Psoas muscle (tissue), 8 donors: ENCODE measurements around the gene RNF212. TPM values are rescaled to one million over a fixed set of nuclear protein-coding genes. Genes with fewer than 3 reads are reported as not detected.

Experiments
- ATAC-seq, 4 donors: fragments of 200-7000 bp; cut with Tn5 transposase; one replicate each; pipeline ENCODE4 v1.9.1; 2020; ENCODE audit warnings: moderate library complexity in 3 of 4, mild to moderate bottlenecking in 2 of 4
- DNase-seq, 2 donors: peaks; one replicate each; pipeline ENCODE4 v3.0.0-alpha.2; 2020
- H3K27ac ChIP-seq: fragments of 200-600 bp; one replicate; pipeline ENCODE4 v1.8.0; 2022
- H3K27me3 ChIP-seq, 3 donors: fragments of 200-600 bp in 1 of 3; one replicate each; pipeline versions ENCODE4 v1.6.1 to v1.8.0; 2013 to 2022; ENCODE audit warnings: low read length in 2 of 3, mild to moderate bottlenecking in 2 of 3, moderate library complexity in 1 of 3; ENCODE audit not compliant: insufficient read depth in 3 of 3
- H3K36me3 ChIP-seq, 2 donors: fragments of 200-600 bp in 1 of 2; one replicate each; pipeline versions ENCODE4 v1.6.1 to v1.8.0; 2013 to 2022; ENCODE audit warnings: low read depth in 1 of 2, mild to moderate bottlenecking in 1 of 2, moderate library complexity in 1 of 2; ENCODE audit not compliant: insufficient read depth in 1 of 2
- H3K4me1 ChIP-seq: fragments of 200-600 bp; one replicate; pipeline ENCODE4 v1.8.0; 2022
- H3K4me3 ChIP-seq: fragments of 200-600 bp; one replicate; pipeline ENCODE4 v1.8.0; 2022; ENCODE audit warnings: mild to moderate bottlenecking
- H3K9me3 ChIP-seq: fragments of 200-600 bp; one replicate; pipeline ENCODE4 v1.8.0; 2022
- CTCF ChIP-seq: fragments of 200-600 bp; IDR thresholded peaks from one replicate; pipeline ENCODE4 v1.8.0; 2022; ENCODE audit warnings: antibody characterized with exemption
- WGBS, 3 donors: extraction: QIAGEN DNeasy Blood & Tissue Kit; methylation state at CpG; one replicate each; pipeline versions ENCODE4 v1.1.6 to v1.1.7; 2013; 5-methylcytosine and 5-hydroxymethylcytosine counted together
- intact Hi-C, 2 donors: fragments of 100-400 bp; cut with DNase I; formaldehyde crosslinking; loops; one replicate each; pipeline versions ENCODE4 v1.11.0 to v1.14.2; 2022
- polyA plus RNA-seq, 3 donors: library from polyadenylated mRNA; stranded (reverse); fragments of 200-250 nt; gene quantifications; one replicate each; pipeline ENCODE4 v1.2.3, GENCODE V29; 2013
- total RNA-seq, 4 donors: library from RNA; stranded (reverse); fragmentation: NEBNext Ultra II Directional in 2 of 4; extraction: Animal tissue kit (Norgen Biotek cat#: 25700) in 2 of 4; gene quantifications; one replicate each; pipeline versions ENCODE4 v1.2.1 to v1.2.4, GENCODE V29; 2021 to 2023
- donor health status: healthy with polysubstance abuse.
- donor health status: DM: no; HTN: no; CAD: no; lungs with moderate emphysema.
- donor health status: Bipolar disorder and iron deficiency.
- donor health status: healthy.
- donor health status: DM: yes; HTN: yes; CAD: no.
- donor health status: DM: no; HTN: no; CAD: no.
- donor health status: DM: no; HTN: no; CAD: no.
- donor health status: DM: yes; HTN: yes; CAD: no.

RNF212 gene
- total and polyA plus RNA-seq, 7 donors = 0.03 to 1.5 (median 0.42) TPM

- 79 to 86% (median 83%) methylated on average over 6 to 8 of the region's 8 CpGs for WGBS, 3 donors
- DNase-seq (no peak), ATAC-seq (no peak)
- Histone ChIP-seq H3K36me3 (no peaks in the 10 kb centered on the region), H3K9me3 (no peaks in the 10 kb centered on the region), H3K27ac (no peak overlapping the region), H3K4me3 (no peak overlapping the region), H3K27me3 (peaks cover 0 to 62% (median 19%) of the 10 kb centered on the region in 3 donors), H3K4me1 (no peaks in the 10 kb centered on the region)
- TF ChIP-seq CTCF = no peak
- intact Hi-C loops = no loop called here
Observed at GRCh38 chr4:1031346-1031745, 82.0 kb downstream of the RNF212 start.

GRCh38 chr4:1030559-1030958 lies 82.8 kb downstream of the RNF212 start:
- no peaks in the 10 kb centered on the region for H3K9me3 ChIP-seq
- no peaks in the 10 kb centered on the region for H3K36me3 ChIP-seq
- no peak for DNase-seq
- H3K4me1 ChIP-seq = no peaks in the 10 kb centered on the region
- H3K27me3 ChIP-seq = peaks cover 0 to 57% (median 19%) of the 10 kb centered on the region in 3 donors
- no peak for TF ChIP-seq CTCF
- 76 to 82% (median 79%) methylated on average over 13 to 16 of the region's 16 CpGs for WGBS, 3 donors
- no peak for ATAC-seq
- intact Hi-C loops = no loop called here
- no peak overlapping the region for H3K4me3 ChIP-seq
- H3K27ac ChIP-seq = no peak overlapping the region

GRCh38 chr4:1030031-1030430 lies 83.3 kb downstream of the RNF212 start:
- no peak for TF ChIP-seq CTCF
- ATAC-seq = no peak
- Histone ChIP-seq H3K36me3 (no peaks in the 10 kb centered on the region), H3K4me3 (no peak overlapping the region), H3K4me1 (no peaks in the 10 kb centered on the region), H3K27ac (no peak overlapping the region), H3K27me3 (peaks cover 0 to 52% (median 19%) of the 10 kb centered on the region in 3 donors), H3K9me3 (no peaks in the 10 kb centered on the region)
- WGBS, 3 donors = 54 to 64% (median 63%) methylated on average over 8 to 12 of the region's 12 CpGs
- DNase-seq = no peak
- intact Hi-C loops = no loop called here

- TF ChIP-seq CTCF = no peak
- intact Hi-C loops = no loop called here
- no peak overlapping the region for H3K4me3 ChIP-seq
- H3K27ac ChIP-seq = no peak overlapping the region
- no peaks in the 10 kb centered on the region for H3K36me3 ChIP-seq
- no peaks in the 10 kb centered on the region for H3K9me3 ChIP-seq
- ATAC-seq = no peak
- no peaks in the 10 kb centered on the region for H3K4me1 ChIP-seq
- H3K27me3 ChIP-seq = peaks cover 0 to 48% (median 18%) of the 10 kb centered on the region in 3 donors
- no peak for DNase-seq
- WGBS, 3 donors = 39 to 44% (median 42%) methylated on average over 13 to 17 of the region's 17 CpGs
Observed at GRCh38 chr4:1029529-1029928, 83.8 kb downstream of the RNF212 start.

GRCh38 chr4:1028574-1029220 lies 84.7 kb downstream of the RNF212 start:
- Histone ChIP-seq H3K36me3 (no peaks in the 10 kb centered on the region), H3K27me3 (peaks cover 0 to 41% (median 10%) of the 10 kb centered on the region in 3 donors), H3K27ac (no peak overlapping the region), H3K9me3 (no peaks in the 10 kb centered on the region), H3K4me1 (no peaks in the 10 kb centered on the region), H3K4me3 (no peak overlapping the region)
- DNase-seq (no peak), ATAC-seq (no peak)
- no peak for TF ChIP-seq CTCF
- 80 to 87% (median 82%) methylated on average over 32 to 36 of the region's 36 CpGs for WGBS, 3 donors
- intact Hi-C loops = no loop called here
